Natural killer cell treated with Interleukin-12 subunit alpha and Interleukin-12 subunit beta and Interleukin-15 and Interleukin-18, amount 100 ng/mL, for 72 hours (primary cell): ENCODE measurements around the gene RCVRN. TPM values are rescaled to one million over a fixed set of nuclear protein-coding genes. Genes with fewer than 3 reads are reported as not detected.

Experiments
- ATAC-seq, 2 donors: fragments of 150-1000 bp; cut with Tn5 transposase in 1 of 2; sonication (Bioruptor Pico), chemical (Tn5 transposase) in 1 of 2; 2 replicates each; pipeline ENCODE4 v1.10.0; 2021
- DNase-seq: peaks from one replicate; pipeline ENCODE4 v3.0.0; 2022; ENCODE audit warnings: low spot score
- H3K27ac Mint-ChIP-seq, 2 donors: 1 replicate in 1 of 2; 2 replicates in 1 of 2; pipeline ENCODE4 v1.8.0; 2022; ENCODE audit warnings: mixed read lengths in 2 of 2, mild to moderate bottlenecking in 1 of 2, moderate library complexity in 1 of 2
- H3K27me3 Mint-ChIP-seq, 2 donors: 1 replicate in 1 of 2; 2 replicates in 1 of 2; pipeline ENCODE4 v1.8.0; 2022; ENCODE audit warnings: mixed read lengths in 2 of 2
- H3K36me3 Mint-ChIP-seq: one replicate; pipeline ENCODE4 v1.8.0; 2022; ENCODE audit warnings: mixed read lengths
- H3K4me1 Mint-ChIP-seq, 2 donors: 1 replicate in 1 of 2; 2 replicates in 1 of 2; pipeline ENCODE4 v1.8.0; 2022; ENCODE audit warnings: low read depth in 2 of 2, mixed read lengths in 2 of 2, mild to moderate bottlenecking in 1 of 2
- H3K4me3 Mint-ChIP-seq: one replicate; pipeline ENCODE4 v1.8.0; 2022; ENCODE audit warnings: mixed read lengths
- H3K9me3 Mint-ChIP-seq: 2 replicates; pipeline ENCODE4 v1.8.0; 2022; ENCODE audit warnings: mixed read lengths
- total RNA-seq, 2 donors: library from RNA; stranded (reverse); gene quantifications; one replicate each; pipeline ENCODE4 v1.2.3, GENCODE V29; 2022

Gene RCVRN
- total RNA-seq, 2 donors from 2014 or later = not detected

- no peaks in the 10 kb centered on the region for H3K4me1 Mint-ChIP-seq
These were observed 11.0 kb upstream of the RCVRN start for GRCh38 chr17:9916108-9916507.

DNA sequence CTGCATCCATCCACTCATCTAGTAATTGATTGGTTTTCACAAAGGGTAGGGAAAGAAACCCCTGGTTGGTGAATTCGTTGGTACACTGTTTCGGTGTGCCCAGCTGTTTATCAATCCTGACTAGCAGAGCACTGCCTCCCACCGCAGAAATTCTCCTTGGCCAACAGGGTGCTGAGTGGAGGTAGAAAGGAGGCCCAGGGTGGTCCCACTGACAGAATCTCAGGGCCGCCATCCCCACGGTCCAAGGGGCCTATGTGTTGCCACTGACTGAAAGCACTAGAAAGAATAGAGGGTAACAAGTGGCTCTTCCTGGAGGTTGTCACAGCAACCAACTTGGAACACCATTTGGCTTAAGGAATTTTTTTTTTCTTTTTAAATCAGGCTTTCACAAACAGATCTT is 8.4 kb upstream of the RCVRN start:
- Mint-ChIP-seq H3K27me3 (no peaks in the 10 kb centered on the region), H3K36me3 (no peaks in the 10 kb centered on the region), H3K9me3 (no peaks in the 10 kb centered on the region), H3K27ac (no peak overlapping the region), H3K4me3 (no peak overlapping the region), H3K4me1 (peaks cover 0 to 2% of the 10 kb centered on the region in 2 donors)
- DNase-seq (no peak), ATAC-seq (no peak)

More at GRCh38 chr17:9916108-9916507, 11.0 kb upstream of the RCVRN start:
- DNase-seq (no peak), ATAC-seq (no peak)
- Mint-ChIP-seq H3K9me3 (no peaks in the 10 kb centered on the region), H3K27me3 (no peaks in the 10 kb centered on the region), H3K4me3 (no peak overlapping the region), H3K36me3 (no peaks in the 10 kb centered on the region), H3K27ac (no peak overlapping the region)

DNA sequence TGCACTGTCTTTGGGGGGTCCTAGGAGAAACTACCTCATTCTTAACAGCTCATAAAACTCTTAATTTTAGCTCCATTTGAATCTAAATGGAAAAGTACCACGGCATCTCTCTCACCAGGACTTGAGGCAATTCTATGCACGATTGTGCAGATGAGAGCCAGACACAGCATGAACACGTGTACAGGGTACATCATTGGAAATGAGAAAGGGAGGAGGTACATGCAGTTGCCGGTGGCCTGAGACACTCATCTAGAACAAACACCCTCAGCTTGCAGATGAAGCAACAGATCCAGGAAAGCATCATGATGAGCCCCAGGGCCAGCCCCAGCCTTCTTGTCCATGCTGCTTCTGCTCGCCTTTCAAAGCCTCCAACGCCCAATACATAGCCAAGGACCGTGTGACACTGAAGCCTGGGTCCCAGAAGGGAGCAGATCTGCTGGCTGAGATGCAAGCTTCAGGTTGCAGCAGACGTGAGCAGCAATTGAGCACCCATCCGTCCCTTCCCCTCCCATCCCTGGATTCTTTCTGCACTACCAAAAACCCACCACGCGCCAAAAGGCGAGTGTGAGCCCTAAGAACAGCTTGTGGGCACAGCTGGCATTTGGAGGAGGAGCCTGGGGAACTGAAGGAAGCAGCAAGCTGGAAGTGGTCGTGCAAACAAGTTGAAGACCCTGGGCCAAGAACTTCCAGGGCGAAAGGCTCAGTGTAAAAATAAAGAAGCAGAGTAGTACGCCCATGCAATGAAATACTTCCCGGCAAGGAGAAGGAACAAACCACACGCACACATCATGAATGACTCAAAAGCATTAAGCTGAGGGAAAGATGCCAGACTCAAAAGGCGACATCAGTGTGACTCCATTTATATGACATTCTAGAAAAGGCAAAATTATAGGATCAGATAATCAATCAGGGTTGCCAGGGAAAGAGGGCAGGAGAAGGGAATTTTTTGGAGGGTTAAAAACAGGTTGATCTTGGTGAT is 7.3 kb upstream of the RCVRN start:
- H3K4me3 Mint-ChIP-seq = no peak overlapping the region
- no peaks in the 10 kb centered on the region for H3K36me3 Mint-ChIP-seq
- DNase-seq (no peak), ATAC-seq (no peak)
- H3K4me1 Mint-ChIP-seq = peaks cover 0 to 2% of the 10 kb centered on the region in 2 donors
- no peak overlapping the region for H3K27ac Mint-ChIP-seq
- H3K27me3 Mint-ChIP-seq = no peaks in the 10 kb centered on the region
- no peaks in the 10 kb centered on the region for H3K9me3 Mint-ChIP-seq

DNA sequence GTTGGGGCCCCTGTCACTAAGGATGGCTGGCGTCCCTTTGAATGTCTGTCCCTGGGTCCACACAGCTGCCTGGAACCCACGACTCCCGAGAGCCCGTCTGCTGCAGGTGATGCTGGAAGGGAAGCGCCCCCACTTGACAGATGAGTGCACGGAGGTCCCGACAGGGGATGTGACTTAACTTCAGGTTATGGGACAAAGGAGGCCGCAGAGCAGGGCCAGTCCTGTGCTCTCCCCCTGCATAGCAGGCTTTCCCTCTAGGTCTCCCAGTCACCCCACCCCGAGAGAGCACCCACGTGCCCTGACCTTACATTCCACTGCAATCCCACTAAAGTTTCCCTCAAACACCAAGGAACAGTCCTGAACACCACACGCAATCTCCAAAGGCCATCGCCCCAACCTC is 6.0 kb upstream of the RCVRN start:
- H3K27ac Mint-ChIP-seq = no peak overlapping the region
- H3K4me3 Mint-ChIP-seq = no peak overlapping the region
- H3K27me3 Mint-ChIP-seq = no peaks in the 10 kb centered on the region
- H3K9me3 Mint-ChIP-seq = no peaks in the 10 kb centered on the region
- H3K4me1 Mint-ChIP-seq = peaks cover 0 to 2% of the 10 kb centered on the region in 2 donors
- no peaks in the 10 kb centered on the region for H3K36me3 Mint-ChIP-seq
- ATAC-seq (no peak), DNase-seq (no peak)

GRCh38 chr17:9908649-9909042 is 3.6 kb upstream of the RCVRN start:
- Mint-ChIP-seq H3K27me3 (no peaks in the 10 kb centered on the region), H3K27ac (no peak overlapping the region), H3K4me1 (peaks cover 0 to 2% of the 10 kb centered on the region in 2 donors), H3K9me3 (no peaks in the 10 kb centered on the region), H3K4me3 (no peak overlapping the region), H3K36me3 (no peaks in the 10 kb centered on the region)
- no peak for DNase-seq
- ATAC-seq = no peak

DNA sequence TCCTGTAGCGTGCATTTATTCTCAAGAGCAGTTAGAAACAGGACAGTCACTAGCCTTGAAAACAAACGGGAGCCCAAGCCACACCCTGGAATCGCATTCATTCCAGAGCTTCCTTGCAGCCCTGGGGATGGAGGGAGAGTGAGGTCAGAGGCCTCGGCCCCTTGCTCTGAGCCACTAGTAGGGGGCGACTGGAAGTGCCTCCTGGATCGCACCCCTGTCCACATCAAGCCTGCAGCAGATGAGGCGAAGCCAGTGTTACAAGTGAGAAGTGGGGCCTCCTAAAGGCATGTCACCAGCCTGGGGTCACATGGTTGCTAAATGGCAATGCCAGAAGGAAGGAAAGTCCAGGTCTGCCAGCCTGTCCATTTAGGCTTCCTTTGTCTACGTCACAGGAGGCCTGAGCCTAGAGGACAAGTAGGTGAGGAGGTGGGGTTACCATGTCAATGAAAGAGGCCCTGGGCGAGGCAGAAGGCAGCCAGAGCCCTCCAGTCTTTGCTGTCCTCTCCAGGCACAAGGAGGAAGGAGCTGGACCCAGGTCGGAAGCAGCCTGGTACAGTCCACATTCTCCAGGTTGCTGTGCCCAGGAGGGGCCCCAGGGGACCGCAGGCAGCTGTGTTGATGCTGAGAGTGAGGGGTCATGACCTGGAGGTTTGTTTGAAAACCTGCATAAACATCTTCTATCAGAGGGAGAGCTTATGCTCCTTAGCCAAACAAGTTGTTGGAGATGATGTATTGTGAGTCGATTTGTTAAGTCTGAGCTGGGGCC is 3.0 kb upstream of the RCVRN start:
- ATAC-seq (no peak), DNase-seq (no peak)
- no peak overlapping the region for H3K27ac Mint-ChIP-seq
- H3K36me3 Mint-ChIP-seq = no peaks in the 10 kb centered on the region
- no peaks in the 10 kb centered on the region for H3K27me3 Mint-ChIP-seq
- no peaks in the 10 kb centered on the region for H3K9me3 Mint-ChIP-seq
- H3K4me3 Mint-ChIP-seq = no peak overlapping the region
- peaks cover 0 to 2% of the 10 kb centered on the region in 2 donors for H3K4me1 Mint-ChIP-seq

DNA sequence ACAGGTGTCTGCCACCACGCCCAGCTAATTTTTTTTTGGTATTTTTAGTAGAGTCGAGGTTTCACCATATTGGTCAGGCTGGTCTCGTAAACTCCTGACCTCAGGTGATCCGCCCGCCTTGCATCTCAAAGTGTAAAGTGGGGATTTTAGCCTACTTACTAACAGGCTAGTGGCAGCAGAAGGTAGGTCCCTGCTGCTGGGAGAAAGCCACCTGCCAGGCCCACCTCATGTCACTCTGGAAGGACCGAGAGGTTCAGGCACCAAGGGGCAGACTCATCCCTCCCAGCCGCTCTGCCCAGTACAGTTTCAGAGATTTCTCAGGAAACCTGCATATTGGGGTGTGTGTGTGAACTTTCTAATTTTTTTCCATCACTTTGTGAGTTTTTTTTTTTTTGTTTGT is 2.1 kb upstream of the RCVRN start:
- Mint-ChIP-seq H3K27me3 (no peaks in the 10 kb centered on the region), H3K9me3 (no peaks in the 10 kb centered on the region), H3K36me3 (no peaks in the 10 kb centered on the region), H3K27ac (no peak overlapping the region), H3K4me3 (no peak overlapping the region), H3K4me1 (peaks cover 0 to 2% of the 10 kb centered on the region in 2 donors)
- ATAC-seq (no peak), DNase-seq (no peak)

DNA sequence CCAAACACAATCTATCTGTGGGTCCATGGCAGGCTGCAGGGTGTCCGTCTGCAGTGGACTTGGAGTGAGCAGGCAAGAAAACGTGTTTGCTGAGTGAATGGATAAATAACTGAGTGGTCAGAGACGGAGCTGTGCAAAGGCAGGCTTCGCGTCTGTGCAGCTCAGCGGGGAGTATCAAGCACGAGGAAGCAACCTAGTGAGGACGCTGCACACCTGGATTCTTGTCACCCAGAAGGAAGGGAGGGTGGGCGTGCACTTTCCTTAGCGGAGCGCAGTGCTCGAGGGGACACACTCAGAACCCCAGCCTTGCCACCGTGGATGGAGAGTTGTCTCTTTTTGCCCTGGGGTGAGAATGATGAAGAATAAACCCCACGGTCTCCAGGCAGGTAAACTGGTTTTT is 1.5 kb upstream of the RCVRN start:
- Mint-ChIP-seq H3K9me3 (no peaks in the 10 kb centered on the region), H3K27ac (no peak overlapping the region), H3K27me3 (no peaks in the 10 kb centered on the region), H3K36me3 (no peaks in the 10 kb centered on the region), H3K4me1 (peaks cover 0 to 2% of the 10 kb centered on the region in 2 donors), H3K4me3 (no peak overlapping the region)
- DNase-seq = no peak
- no peak for ATAC-seq

GRCh38 chr17:9905902-9906301 is 831 bp upstream of the RCVRN start:
- H3K9me3 Mint-ChIP-seq = no peaks in the 10 kb centered on the region
- H3K27me3 Mint-ChIP-seq = peaks cover 0 to 5% of the 10 kb centered on the region in 2 donors
- H3K27ac Mint-ChIP-seq = no peak overlapping the region
- H3K36me3 Mint-ChIP-seq = no peaks in the 10 kb centered on the region
- peak in 1 of 2 donors; percentile 69 for ATAC-seq
- DNase-seq = no peak
- H3K4me1 Mint-ChIP-seq = peaks cover 0 to 2% of the 10 kb centered on the region in 2 donors
- H3K4me3 Mint-ChIP-seq = no peak overlapping the region

GRCh38 chr17:9904277-9905077 is 594 bp downstream of the RCVRN start:
- H3K4me3 Mint-ChIP-seq = no peak overlapping the region
- H3K36me3 Mint-ChIP-seq = no peaks in the 10 kb centered on the region
- H3K9me3 Mint-ChIP-seq = no peaks in the 10 kb centered on the region
- no peak for DNase-seq
- H3K4me1 Mint-ChIP-seq = peaks cover 0 to 1% of the 10 kb centered on the region in 2 donors
- H3K27ac Mint-ChIP-seq = no peak overlapping the region
- peaks cover 0 to 12% of the 10 kb centered on the region in 2 donors for H3K27me3 Mint-ChIP-seq
- ATAC-seq = no peak

DNA sequence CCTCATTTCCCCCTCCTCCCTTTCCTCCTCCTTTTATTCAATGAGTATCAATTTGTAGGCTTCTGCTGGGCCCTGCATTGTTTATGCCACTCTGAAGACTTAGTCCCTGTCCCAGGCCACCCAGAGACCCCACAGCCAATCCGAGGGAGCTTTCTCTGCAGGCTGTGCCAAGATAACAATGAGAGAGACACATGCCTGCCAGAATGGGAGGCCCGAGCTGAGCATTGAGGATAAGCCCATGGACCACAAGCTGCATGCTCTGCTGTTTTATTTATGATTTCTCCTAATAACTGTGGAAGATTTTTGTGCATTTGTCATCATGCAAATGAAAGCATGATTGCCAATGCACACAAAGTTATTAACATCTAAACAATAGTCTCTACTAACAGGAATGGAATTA is 3.0 kb downstream of the RCVRN start:
- no peaks in the 10 kb centered on the region for H3K9me3 Mint-ChIP-seq
- no peaks in the 10 kb centered on the region for H3K36me3 Mint-ChIP-seq
- H3K4me1 Mint-ChIP-seq = no peaks in the 10 kb centered on the region
- ATAC-seq (no peak), DNase-seq (no peak)
- peaks cover 0 to 12% of the 10 kb centered on the region in 2 donors for H3K27me3 Mint-ChIP-seq
- no peak overlapping the region for H3K4me3 Mint-ChIP-seq
- H3K27ac Mint-ChIP-seq = no peak overlapping the region

- Mint-ChIP-seq H3K4me3 (no peak overlapping the region), H3K9me3 (no peaks in the 10 kb centered on the region), H3K36me3 (no peaks in the 10 kb centered on the region), H3K27me3 (peaks cover 6 to 12% of the 10 kb centered on the region in 2 donors), H3K27ac (no peak overlapping the region), H3K4me1 (peaks cover 0 to 5% of the 10 kb centered on the region in 2 donors)
- DNase-seq (no peak), ATAC-seq (no peak)
These were observed 4.3 kb downstream of the RCVRN start for GRCh38 chr17:9900784-9901183.

DNA sequence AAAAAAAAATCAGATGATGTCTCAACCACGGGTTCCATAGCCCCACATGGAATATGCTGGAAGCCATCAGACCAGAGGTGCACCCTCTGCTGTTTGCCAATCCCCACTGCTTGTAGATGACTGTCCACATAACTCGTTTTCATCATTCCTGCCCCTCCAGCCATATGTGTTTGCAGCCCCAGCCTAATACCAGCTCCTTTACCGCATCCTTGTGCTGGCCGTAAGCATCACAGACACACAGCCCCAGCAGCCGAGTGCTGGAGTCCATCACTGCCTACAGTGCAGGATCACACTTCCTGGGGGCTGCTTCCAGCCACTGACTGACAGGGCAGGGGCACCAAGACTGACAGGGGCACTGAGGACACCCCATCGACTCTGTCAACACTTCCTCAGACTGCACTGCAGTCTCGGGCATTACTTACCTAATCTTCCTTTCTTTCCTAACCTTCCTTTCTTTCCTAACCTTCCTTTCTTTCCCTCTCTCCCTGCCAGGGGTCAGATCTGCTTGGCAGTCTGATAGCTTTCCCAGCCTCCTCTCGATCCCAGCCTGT is 5.0 kb downstream of the RCVRN start:
- H3K9me3 Mint-ChIP-seq = no peaks in the 10 kb centered on the region
- ATAC-seq (peak in 1 of 2 donors; percentile 38), DNase-seq (no peak)
- no peak overlapping the region for H3K4me3 Mint-ChIP-seq
- H3K27me3 Mint-ChIP-seq = peaks cover 6 to 12% of the 10 kb centered on the region in 2 donors
- peaks cover 0 to 6% of the 10 kb centered on the region in 2 donors for H3K4me1 Mint-ChIP-seq
- no peaks in the 10 kb centered on the region for H3K36me3 Mint-ChIP-seq
- no peak overlapping the region for H3K27ac Mint-ChIP-seq
